Upper lobe of left lung (tissue), 4 donors: ENCODE measurements around the gene ZNF831.

Experiments used
- EP300 ChIP-seq, 4 donors: sonication (generic); formaldehyde crosslinking; IDR thresholded peaks; one replicate each; pipeline ENCODE4 v1.5.1; 2017; ENCODE audit warnings: antibody characterized with exemption in 4 of 4, control low read depth in 2 of 4
- POLR2A ChIP-seq, 4 donors: fragments of 450-650 bp; IDR thresholded peaks; one replicate each; pipeline ENCODE4 v1.5.1; 2016 to 2017; ENCODE audit warnings: antibody characterized with exemption in 4 of 4, mild to moderate bottlenecking in 2 of 4
- POLR2AphosphoS5 ChIP-seq, 2 donors: sonication (generic); formaldehyde crosslinking; IDR thresholded peaks; one replicate each; pipeline ENCODE4 v1.5.1; 2017; ENCODE audit warnings: antibody characterized with exemption in 2 of 2
- TF ChIP-seq, protein P1 (sequence below), 6 experiments: fragments of 450-650 bp in 4 of 6; fragments of 200-600 bp in 2 of 6; sonication (generic) in 2 of 6; IDR thresholded peaks; one replicate each; pipeline ENCODE4 v1.5.1; 2016 to 2019; ENCODE audit warnings: antibody characterized with exemption in 6 of 6

DNA sequence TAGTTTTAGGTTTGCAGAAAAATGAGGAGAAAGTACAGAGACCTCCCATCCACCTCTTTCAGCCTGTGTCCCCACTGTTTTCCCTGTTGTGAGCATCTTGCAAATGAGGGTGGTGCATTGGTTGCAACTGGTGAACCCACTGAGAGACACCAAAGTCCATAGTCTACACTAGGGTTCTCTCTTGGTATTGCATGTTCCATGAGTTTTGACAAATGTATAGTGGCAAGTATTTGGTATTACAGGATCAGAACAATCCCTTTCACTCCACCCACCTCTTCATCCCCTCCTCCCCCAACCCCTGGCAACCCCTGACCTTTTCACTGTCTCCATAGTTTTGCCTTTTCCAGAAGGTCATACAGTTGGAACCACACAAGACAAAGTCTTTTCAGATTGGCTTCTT, 20.1 kb downstream of the ZNF831 start:
- TF ChIP-seq, protein P1, sequence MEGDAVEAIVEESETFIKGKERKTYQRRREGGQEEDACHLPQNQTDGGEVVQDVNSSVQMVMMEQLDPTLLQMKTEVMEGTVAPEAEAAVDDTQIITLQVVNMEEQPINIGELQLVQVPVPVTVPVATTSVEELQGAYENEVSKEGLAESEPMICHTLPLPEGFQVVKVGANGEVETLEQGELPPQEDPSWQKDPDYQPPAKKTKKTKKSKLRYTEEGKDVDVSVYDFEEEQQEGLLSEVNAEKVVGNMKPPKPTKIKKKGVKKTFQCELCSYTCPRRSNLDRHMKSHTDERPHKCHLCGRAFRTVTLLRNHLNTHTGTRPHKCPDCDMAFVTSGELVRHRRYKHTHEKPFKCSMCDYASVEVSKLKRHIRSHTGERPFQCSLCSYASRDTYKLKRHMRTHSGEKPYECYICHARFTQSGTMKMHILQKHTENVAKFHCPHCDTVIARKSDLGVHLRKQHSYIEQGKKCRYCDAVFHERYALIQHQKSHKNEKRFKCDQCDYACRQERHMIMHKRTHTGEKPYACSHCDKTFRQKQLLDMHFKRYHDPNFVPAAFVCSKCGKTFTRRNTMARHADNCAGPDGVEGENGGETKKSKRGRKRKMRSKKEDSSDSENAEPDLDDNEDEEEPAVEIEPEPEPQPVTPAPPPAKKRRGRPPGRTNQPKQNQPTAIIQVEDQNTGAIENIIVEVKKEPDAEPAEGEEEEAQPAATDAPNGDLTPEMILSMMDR (IDR thresholded peaks at IDR 0.05), result no peak
- no peak for TF ChIP-seq POLR2A (IDR thresholded peaks at IDR 0.05)
- TF ChIP-seq POLR2AphosphoS5 (IDR thresholded peaks at IDR 0.05), result no peak
- TF ChIP-seq EP300 (IDR thresholded peaks at IDR 0.05), result no peak
